Measurements from ENCODE around the gene CPNE2. TPM values are rescaled to one million over a fixed set of nuclear protein-coding genes. Genes with fewer than 3 reads are reported as not detected.

The CPNE2 gene
- total and polyA plus RNA-seq, 2 of the 8 experiments (the other 6 are each of a cell fraction or from before 2014, with no cell fraction given) = 10.6 to 39.5 TPM

GRCh38 chr16:57054771-57055170, 37.6 kb upstream of the CPNE2 start (continued):
- no peak for TF ChIP-seq USF2 (IDR thresholded peaks at IDR 0.05; ENCODE audit: low read length)
- no peak for TF ChIP-seq HDAC2 (IDR thresholded peaks at IDR 0.05; ENCODE audit: borderline replicate concordance in 1 of 2, low read depth in 2 of 2, low read length in 2 of 2)
- TF ChIP-seq JUN (IDR thresholded peaks at IDR 0.05; ENCODE audit: low read depth, low read length) = no peak
- TF ChIP-seq NANOG (IDR thresholded peaks at IDR 0.05; ENCODE audit: insufficient read depth, low read depth, low read length, poor library complexity, severe bottlenecking) = no peak
- no peak for TF ChIP-seq CHD1 (IDR thresholded peaks at IDR 0.05; ENCODE audit: low read depth, low read length)
- TF ChIP-seq MAFK (IDR thresholded peaks at IDR 0.05; ENCODE audit: low read depth, low read length) = no peak
- TF ChIP-seq, protein P1, sequence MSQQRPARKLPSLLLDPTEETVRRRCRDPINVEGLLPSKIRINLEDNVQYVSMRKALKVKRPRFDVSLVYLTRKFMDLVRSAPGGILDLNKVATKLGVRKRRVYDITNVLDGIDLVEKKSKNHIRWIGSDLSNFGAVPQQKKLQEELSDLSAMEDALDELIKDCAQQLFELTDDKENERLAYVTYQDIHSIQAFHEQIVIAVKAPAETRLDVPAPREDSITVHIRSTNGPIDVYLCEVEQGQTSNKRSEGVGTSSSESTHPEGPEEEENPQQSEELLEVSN (IDR thresholded peaks at IDR 0.05) = no peak
